Measurements from ENCODE around the gene SSBP4. TPM values are rescaled to one million over a fixed set of nuclear protein-coding genes. Genes with fewer than 3 reads are reported as not detected.
A peak's percentile ranks its signal among the peaks of the same experiment; 100 is the strongest.

The SSBP4 gene
- 10 to 100 TPM; 31.7 to 95.3 TPM for total RNA-seq
- 10 to 100 TPM; 60.3 to 84.4 TPM for polyA plus RNA-seq
- long read RNA-seq, donor 1, transcript SSBP4-202 (17 exons, 1,721 nt): major isoform, 8 of 201 reads
- long read RNA-seq, donor 1, transcript SSBP4-206 (3 exons, 793 nt): minor isoform, 5 of 201 reads
- long read RNA-seq, donor 1, partial matches to known transcripts: 114 of 201 reads
- long read RNA-seq, donor 1, other reads (novel, unspliced or antisense): 73 of 201 reads
- long read RNA-seq, donor 2, partial matches to known transcripts: 0 of 3 reads
- long read RNA-seq, donor 2, other reads (novel, unspliced or antisense): 0 of 3 reads
- long read RNA-seq, donor 3, transcript SSBP4-206 (3 exons, 793 nt): major isoform, 6 of 112 reads
- long read RNA-seq, donor 3, partial matches to known transcripts: 57 of 112 reads
- long read RNA-seq, donor 3, other reads (novel, unspliced or antisense): 44 of 112 reads
- long read RNA-seq, donor 4, transcript SSBP4-202 (17 exons, 1,721 nt): major isoform, 5 of 132 reads
- long read RNA-seq, donor 4, partial matches to known transcripts: 77 of 132 reads
- long read RNA-seq, donor 4, other reads (novel, unspliced or antisense): 46 of 132 reads
- long read RNA-seq, donor 5, transcript SSBP4-202 (17 exons, 1,721 nt): minor isoform, 10 of 38 reads
- long read RNA-seq, donor 5, transcript SSBP4-206 (3 exons, 793 nt): major isoform, 17 of 38 reads
- long read RNA-seq, donor 5, partial matches to known transcripts: 10 of 38 reads
- long read RNA-seq, donor 5, other reads (novel, unspliced or antisense): 0 of 38 reads

DNA sequence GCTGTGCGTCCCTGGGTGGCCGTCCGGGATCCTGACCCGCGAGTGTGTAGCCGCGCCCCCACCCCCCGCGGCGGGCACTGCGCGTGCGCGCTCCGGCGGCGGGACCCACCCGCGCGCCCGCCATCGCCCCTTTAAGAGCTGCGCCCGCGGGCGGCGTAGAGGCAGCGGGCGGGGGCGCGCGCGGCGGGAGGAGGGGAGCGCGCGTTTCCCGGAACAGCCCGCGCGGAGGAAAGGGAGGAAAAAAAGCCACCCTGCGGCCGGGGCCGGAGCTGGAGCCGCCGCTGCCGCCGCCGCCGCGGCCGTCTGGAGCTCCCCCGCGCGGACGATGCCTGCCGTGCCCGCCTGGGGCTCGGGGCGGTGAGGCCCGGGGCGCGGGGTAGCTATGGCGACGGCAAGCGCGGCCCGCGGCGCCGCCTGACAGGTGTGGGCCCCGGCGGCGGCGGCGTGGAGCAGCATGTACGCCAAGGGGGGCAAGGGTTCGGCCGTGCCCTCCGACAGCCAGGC, at the start of gene SSBP4:
Gene SSBP4, plus strand, starts transcription at position 204 of the 504 bp plus-strand sequence. Its CDS starts 251 bp downstream, at position 455.
- H3K27ac ChIP-seq (ENCODE audit: low read depth in 1 of 2, low read length in 1 of 2): peak within 1 kb of the TSS; percentile 73 to 88
- no peaks in the 10 kb centered on the region for H3K36me3 ChIP-seq (ENCODE audit: control insufficient read depth in 4 of 4, insufficient read depth in 4 of 4, low read length in 4 of 4)
- peak within 1 kb of the TSS; percentile 68 for H3K4me3 ChIP-seq
- H3K27me3 ChIP-seq (ENCODE audit: control insufficient read depth in 3 of 3, insufficient read depth in 3 of 3, low read length in 2 of 3): no peaks in the 10 kb centered on the region
- H3K4me1 ChIP-seq (ENCODE audit: control insufficient read depth in 5 of 5, insufficient read depth in 5 of 5, low read length in 5 of 5): peaks cover 0 to 59% (median 44%) of the 10 kb centered on the region in 5 donors
- TF ChIP-seq, protein P1, sequence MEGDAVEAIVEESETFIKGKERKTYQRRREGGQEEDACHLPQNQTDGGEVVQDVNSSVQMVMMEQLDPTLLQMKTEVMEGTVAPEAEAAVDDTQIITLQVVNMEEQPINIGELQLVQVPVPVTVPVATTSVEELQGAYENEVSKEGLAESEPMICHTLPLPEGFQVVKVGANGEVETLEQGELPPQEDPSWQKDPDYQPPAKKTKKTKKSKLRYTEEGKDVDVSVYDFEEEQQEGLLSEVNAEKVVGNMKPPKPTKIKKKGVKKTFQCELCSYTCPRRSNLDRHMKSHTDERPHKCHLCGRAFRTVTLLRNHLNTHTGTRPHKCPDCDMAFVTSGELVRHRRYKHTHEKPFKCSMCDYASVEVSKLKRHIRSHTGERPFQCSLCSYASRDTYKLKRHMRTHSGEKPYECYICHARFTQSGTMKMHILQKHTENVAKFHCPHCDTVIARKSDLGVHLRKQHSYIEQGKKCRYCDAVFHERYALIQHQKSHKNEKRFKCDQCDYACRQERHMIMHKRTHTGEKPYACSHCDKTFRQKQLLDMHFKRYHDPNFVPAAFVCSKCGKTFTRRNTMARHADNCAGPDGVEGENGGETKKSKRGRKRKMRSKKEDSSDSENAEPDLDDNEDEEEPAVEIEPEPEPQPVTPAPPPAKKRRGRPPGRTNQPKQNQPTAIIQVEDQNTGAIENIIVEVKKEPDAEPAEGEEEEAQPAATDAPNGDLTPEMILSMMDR (IDR thresholded peaks at IDR 0.05; ENCODE audit: control extremely low read depth, extremely low read depth): no peak
- ATAC-seq (ENCODE audit: insufficient read depth, low FRiP score) (peak; percentile 32), DNase-seq (peak; percentile 87 to 91 (median 87))
- H3K9ac ChIP-seq (ENCODE audit: insufficient read depth in 1 of 2, low read length in 2 of 2): no peak within 1 kb of the TSS
- 1% methylated on average over 42 to 80 of the region's 80 CpGs for WGBS, 2 donors
- H3K9me3 ChIP-seq (ENCODE audit: control insufficient read depth in 4 of 4, insufficient read depth in 3 of 4, low read length in 3 of 4): no peaks in the 10 kb centered on the region

DNA sequence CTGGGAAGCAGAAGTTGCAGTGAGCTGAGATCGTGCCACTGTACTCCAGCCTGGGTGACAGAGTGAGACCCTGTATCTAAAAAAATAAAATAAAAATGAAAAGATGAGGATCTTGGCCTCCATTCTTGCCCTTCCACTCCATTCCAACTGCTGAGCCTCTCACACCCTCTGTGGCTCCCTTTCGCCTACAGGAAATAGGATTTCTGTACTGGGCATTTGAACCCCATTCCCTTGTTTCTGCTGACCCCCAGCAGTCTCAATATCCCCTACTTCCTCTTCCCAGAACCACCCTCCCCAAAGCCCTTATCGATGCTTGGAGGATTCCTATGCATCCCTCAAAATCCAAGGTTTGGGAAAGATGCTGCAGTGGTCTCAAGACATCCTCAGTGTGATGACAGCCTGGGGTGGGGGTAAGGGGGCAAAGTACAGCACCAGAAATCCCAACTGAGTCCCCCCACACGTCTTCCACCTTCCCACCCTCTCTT, 45.7 kb upstream of the SSBP4 start:
- Histone ChIP-seq H3K9me3 (ENCODE audit: control insufficient read depth in 4 of 4, insufficient read depth in 3 of 4, low read length in 3 of 4) (no peaks in the 10 kb centered on the region), H3K4me3 (no peak overlapping the region), H3K9ac (ENCODE audit: insufficient read depth in 1 of 2, low read length in 2 of 2) (peak overlapping the region in 1 of 2 donors; percentile 28), H3K27ac (ENCODE audit: low read depth in 1 of 2, low read length in 1 of 2) (peak overlapping the region in 1 of 2 donors; percentile 69), H3K27me3 (ENCODE audit: control insufficient read depth in 3 of 3, insufficient read depth in 3 of 3, low read length in 2 of 3) (no peaks in the 10 kb centered on the region), H3K36me3 (ENCODE audit: control insufficient read depth in 4 of 4, insufficient read depth in 4 of 4, low read length in 4 of 4) (peaks cover 0 to 1% (median 0%) of the 10 kb centered on the region in 4 donors), H3K4me1 (ENCODE audit: control insufficient read depth in 5 of 5, insufficient read depth in 5 of 5, low read length in 5 of 5) (peaks cover 0 to 14% (median 9%) of the 10 kb centered on the region in 5 donors)
- DNase-seq (no peak), ATAC-seq (ENCODE audit: insufficient read depth, low FRiP score) (no peak)
- 42 to 56% methylated on average over 4 of the region's 4 CpGs for WGBS, 2 donors
- TF ChIP-seq, protein P1 (IDR thresholded peaks at IDR 0.05; ENCODE audit: control extremely low read depth, extremely low read depth): no peak

DNA sequence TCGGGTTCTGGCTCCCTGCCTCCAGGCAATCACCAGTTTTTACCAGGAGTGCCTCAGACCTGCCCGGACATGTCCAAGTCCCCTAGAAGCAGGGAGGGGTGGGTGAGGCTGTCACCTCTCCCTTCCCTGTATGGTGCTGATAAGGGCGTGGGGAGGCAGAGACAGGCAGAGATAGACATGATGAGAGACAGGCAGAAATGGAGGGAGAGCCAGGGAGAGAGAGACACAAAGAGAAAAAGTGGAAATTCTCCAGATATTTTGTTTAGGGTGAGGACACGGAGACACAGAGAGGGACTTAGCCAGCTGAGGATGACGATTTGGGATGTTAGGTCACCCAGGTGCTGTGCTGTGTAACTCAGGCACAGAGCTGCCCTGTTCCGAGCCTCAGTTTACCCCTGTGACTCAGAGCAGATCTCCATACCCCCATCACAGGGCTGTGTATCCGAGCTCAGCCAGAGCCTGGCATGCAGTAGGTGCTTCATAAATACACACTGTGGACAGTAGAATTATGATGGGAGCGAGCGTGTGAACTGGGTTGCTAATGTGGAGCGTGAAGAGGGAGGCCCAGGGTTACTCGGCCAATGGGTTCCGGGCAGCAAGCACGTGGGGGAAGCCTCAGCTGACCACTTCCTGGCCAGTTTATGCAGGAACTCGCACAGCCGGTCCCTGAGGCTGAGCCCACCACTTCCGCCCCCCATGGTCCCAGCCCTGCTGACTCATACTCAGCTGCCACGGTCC, 45.1 kb upstream of the SSBP4 start:
- DNase-seq (peak; percentile 86 to 92 (median 90)), ATAC-seq (ENCODE audit: insufficient read depth, low FRiP score) (peak; percentile 95)
- peak overlapping the region; percentile 28 to 57 for H3K9ac ChIP-seq (ENCODE audit: insufficient read depth in 1 of 2, low read length in 2 of 2)
- no peaks in the 10 kb centered on the region for H3K27me3 ChIP-seq (ENCODE audit: control insufficient read depth in 3 of 3, insufficient read depth in 3 of 3, low read length in 2 of 3)
- peaks cover 0 to 1% (median 0%) of the 10 kb centered on the region in 4 donors for H3K36me3 ChIP-seq (ENCODE audit: control insufficient read depth in 4 of 4, insufficient read depth in 4 of 4, low read length in 4 of 4)
- no peaks in the 10 kb centered on the region for H3K9me3 ChIP-seq (ENCODE audit: control insufficient read depth in 4 of 4, insufficient read depth in 3 of 4, low read length in 3 of 4)
- peaks cover 0 to 11% (median 9%) of the 10 kb centered on the region in 5 donors for H3K4me1 ChIP-seq (ENCODE audit: control insufficient read depth in 5 of 5, insufficient read depth in 5 of 5, low read length in 5 of 5)
- TF ChIP-seq, protein P1 (IDR thresholded peaks at IDR 0.05; ENCODE audit: control extremely low read depth, extremely low read depth): no peak
- WGBS, 2 donors: 13 to 14% methylated on average over 17 of the region's 17 CpGs
- no peak overlapping the region for H3K4me3 ChIP-seq
- H3K27ac ChIP-seq (ENCODE audit: low read depth in 1 of 2, low read length in 1 of 2): peak overlapping the region; percentile 69 to 80
